HG02759 (cell line): Measurements from ENCODE around the gene EXTL1.
"Not testable (repeated sequence)": the region's sequence is repeated elsewhere in the genome, so short reads cannot be mapped to it uniquely, and the experiment has no call there.

Experiments
- ATAC-seq: cut with Tn5 transposase; IDR thresholded peaks from one replicate; pipeline ENCODE4 v1.9.1; 2021; ENCODE audit warnings: mild to moderate bottlenecking, moderate library complexity; ENCODE audit not compliant: unreplicated experiment

Gene EXTL1, protein sequence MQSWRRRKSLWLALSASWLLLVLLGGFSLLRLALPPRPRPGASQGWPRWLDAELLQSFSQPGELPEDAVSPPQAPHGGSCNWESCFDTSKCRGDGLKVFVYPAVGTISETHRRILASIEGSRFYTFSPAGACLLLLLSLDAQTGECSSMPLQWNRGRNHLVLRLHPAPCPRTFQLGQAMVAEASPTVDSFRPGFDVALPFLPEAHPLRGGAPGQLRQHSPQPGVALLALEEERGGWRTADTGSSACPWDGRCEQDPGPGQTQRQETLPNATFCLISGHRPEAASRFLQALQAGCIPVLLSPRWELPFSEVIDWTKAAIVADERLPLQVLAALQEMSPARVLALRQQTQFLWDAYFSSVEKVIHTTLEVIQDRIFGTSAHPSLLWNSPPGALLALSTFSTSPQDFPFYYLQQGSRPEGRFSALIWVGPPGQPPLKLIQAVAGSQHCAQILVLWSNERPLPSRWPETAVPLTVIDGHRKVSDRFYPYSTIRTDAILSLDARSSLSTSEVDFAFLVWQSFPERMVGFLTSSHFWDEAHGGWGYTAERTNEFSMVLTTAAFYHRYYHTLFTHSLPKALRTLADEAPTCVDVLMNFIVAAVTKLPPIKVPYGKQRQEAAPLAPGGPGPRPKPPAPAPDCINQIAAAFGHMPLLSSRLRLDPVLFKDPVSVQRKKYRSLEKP

DNA sequence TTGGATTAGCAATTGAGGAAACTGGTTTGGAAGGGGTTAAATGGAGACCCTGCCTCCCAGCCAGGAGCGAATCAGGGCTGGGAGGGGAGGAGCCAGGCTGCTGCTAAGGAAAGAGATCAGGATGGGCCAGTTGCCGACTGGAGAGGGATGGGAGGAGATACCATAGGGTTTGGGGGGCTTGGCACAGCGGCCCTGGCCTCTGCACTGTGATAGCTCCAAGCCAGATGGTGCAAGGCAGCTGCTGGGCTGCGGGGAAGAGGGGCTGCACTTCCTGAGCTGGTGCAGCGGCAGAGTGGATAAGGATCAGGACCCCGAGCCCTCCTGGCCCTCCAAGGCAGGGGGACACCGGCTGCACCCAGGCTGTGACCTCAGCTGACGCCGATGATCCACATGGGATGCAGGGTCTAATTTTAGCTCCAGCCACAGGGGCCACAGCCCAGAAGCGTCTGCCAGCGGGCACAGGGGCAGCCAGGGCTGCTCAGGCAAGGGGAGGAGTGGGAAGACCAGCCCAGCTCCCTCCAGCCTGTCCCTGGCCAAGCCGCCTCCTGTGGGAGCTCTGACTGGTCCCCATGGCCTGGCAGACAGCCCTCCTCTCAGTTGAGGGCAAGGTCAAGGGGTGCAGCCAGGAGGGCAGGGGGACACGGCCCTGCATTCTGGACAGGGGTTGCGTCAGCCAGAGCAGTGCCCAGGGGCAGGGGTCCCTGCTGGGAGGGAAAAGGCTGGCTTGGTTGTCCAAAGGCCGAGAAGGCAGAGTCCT, at the start of gene EXTL1:
Gene EXTL1 (plus strand): TSS at position 129 of the 757 bp plus-strand sequence. CDS start 872 bp downstream, outside the sequence.
- ATAC-seq = no peak

DNA sequence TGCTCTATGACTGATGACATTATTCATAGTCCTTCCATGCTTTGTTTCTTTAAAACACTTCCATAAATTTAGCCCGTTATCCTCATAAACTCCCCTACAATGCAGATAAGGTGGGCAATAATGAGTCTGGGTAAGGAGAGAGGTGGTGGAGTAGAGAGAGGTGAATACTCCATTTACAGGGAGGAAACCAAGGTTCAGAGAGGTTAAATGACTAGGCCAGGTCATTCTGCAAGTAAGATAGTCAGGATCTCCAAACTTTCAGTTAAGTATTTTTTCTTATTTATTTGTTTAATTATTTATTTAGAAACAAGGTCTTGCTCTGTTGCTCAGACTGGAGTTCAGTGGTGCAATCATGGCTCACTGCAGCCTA, 49.8 kb upstream of the EXTL1 start:
- no peak for ATAC-seq

DNA sequence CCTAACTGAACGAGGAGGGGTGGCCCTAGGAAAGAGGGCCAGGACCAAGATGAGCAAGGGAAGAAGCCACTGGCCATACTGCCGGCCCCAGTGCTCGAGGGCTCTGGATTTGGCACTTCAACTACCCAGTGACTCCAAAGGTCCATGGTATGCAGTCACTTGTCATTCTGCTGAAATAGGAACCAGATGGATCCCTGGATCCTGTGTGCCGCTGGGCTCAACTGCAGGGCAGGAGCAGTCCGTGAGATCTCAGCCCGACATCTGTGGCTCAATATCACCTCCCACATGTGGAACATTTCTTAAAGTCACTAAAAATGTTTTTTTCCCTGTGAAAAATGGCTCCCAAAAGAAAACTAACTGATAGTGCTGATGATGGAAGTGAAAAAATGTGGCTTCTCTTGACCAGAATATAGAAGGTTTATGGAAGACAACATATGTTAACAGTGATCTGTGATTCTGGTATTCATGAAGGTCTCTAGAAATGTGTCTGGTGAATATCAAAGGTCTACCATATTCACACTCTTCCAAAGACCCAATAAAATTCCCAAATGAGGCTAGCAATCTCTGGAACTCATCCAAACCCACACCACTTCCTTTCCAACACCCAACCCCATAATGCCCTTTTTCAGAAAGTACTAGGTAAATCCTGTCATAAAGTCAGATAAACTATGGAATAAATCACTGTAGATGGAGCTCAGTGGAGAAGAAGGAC, 47.8 kb upstream of the EXTL1 start:
- no peak for ATAC-seq

DNA sequence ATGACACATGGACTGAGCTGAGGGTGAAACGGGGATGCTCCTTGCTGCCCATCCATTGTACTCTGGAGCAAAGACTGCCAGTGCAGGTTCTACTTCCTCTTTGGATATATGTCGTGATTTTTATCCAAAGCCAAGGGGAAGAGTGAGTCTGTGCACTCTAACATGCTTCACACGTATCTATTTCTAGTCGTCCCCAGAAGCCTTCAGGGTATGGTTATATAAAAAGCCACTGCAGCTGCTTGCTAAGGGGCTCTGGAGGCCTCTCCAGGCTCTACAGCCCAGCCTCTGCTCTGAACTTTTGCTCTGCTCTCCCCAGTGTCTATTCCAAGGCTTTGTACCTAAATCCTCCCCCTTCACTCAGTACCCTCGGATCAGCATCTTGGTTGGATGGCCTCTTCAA, 43.8 kb upstream of the EXTL1 start:
- ATAC-seq = no peak

DNA sequence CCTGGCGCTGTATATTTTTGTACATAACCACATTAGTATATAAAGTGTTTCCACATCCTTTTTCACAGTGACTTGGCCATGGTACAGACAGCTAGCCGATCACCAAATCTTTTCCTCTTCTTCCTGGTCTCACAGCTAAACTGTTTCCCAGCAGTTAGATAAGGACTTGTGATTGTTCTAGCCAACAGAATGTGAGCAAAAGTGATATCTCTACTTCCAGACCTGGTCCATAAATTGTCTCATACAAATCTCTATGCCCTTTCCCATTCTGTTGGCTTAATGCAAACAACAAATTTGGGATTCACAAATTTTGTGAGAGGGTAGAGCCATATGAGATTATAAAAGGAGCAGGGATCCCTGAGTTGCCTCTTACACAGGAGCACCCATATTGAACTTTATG, 43.2 kb upstream of the EXTL1 start:
- no peak for ATAC-seq

DNA sequence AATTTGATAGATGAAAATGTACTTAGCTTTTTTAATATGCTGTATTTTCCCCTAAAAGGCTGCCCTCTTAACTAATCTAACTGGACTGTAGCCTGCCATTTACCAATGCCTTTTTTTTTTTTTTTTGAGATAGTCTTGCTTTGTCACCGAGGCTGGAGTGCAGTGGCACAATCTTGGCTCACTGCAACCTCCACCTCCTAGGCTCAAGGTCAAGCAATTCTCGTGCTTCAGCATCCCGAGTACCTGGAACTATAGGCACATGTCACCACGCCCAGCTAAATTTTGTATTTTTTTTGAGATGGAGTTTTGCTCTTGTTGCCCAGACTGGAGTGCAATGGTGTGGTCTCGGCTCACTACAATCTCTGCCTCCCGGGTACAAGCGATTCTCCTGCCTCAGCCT, 42.4 kb upstream of the EXTL1 start:
- no peak for ATAC-seq

DNA sequence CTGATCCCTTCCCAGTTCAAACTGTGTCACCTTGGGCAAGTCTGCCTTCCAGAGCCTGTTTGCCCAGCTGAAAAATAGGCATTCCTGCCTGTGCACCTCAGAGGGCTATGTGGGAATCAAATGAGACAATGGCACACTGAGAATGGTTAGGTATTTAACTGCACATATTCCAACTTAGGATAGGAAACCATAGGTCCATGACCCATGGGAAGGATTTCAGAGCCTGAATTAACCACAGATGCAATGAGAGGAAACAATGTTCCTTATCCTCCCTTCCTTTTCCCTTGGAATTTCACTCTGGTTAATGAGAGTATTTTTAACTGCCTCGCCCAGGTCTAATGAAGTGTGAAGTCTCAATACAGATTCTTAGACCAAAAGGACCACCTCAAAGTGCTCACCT, 36.4 kb upstream of the EXTL1 start:
- ATAC-seq = no peak

DNA sequence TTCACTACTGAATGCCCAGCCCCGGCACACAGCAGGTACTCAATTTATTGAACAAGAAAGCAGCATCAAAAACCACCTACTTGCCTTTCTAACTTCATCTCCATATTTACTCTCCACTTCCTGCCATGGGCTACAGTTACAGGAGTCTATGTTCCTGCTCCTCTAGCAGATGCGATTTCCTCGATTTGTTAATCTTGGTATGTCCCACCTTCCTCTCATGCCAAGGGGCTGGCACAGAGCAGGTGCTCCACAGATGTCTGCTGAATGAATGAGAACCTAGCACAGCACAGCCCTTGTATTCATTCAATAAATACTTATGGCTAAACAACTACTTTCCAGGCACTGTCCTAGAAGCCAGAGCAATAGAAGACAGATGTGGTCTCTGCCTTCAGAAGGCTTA, 35.9 kb upstream of the EXTL1 start:
- ATAC-seq = no peak

DNA sequence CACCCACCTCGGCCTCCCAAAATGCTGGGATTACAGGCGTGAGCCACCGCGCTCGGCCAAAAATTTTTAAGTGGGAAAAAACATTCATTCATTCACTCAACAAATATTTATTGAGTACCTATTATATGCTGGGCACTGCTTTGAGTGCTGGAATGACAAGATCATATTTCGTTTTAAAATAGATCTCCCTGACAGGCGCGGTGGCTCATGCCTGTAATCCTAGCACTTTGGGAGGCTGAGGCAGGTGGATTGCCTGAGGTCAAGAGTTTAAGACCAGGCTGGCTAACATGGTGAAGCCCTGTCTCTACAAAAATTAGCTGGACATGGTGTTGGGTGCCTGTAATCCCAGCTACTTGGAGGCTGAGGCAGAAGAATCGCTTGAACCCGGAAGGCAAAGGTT, 34.8 kb upstream of the EXTL1 start:
- ATAC-seq = not testable (repeated sequence)

DNA sequence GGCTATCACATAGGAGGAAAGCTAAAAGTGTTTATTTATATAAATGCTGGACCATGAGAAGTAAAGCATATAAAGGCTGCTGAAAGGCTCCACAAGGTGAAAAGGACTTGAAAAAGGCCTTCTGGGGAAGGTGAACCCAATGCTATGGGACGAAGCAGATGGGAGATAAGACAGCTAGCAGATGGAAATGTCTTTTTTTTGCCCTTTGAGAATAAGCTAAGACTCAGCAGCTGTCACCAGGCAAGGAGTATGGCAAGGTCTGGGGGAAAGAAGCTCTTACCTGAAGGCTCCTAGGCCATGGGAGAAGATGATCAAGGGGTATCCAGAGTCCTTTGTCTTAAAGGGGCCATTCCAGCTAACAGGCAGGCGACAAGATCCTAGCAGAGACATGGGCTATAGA, 33.6 kb upstream of the EXTL1 start:
- ATAC-seq = no peak

DNA sequence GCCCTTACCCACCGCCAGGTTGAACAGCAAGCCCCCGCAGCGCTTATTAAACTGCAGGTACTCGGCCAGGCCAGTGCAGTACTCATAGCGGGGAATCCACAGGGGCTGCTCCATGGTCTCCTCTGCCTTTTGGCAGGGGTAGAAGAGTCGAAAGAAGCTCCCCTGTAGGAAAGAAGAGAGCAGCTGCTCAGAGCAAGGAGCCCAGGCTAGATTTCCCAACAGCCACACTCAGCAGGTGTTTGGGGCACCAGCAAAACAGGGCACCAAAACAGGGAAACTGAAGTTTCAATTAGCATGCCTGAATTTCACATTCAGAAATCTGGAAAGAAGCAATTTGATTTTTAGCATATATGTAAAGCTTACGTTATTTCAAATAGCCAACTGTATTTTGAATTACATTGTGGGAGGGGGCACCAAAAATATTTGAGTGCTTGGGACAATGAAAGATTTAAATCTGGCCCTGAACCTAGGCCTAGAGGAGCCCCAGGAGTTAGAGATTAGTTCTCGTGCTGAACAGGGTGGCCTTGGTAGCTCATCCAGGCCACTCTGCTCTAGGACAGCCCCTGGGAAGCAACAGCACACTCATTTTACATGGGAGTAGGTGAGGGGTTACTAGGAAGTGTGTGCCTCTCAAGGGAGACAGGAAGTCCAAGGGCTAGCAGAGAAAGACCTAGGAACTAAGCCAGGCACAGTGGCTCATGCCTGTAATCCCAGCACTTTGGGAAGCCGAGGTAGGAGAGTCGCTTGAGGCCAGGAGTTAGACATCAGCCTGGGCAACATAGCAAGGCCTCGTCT, 31.9 kb upstream of the EXTL1 start:
- ATAC-seq = no peak

DNA sequence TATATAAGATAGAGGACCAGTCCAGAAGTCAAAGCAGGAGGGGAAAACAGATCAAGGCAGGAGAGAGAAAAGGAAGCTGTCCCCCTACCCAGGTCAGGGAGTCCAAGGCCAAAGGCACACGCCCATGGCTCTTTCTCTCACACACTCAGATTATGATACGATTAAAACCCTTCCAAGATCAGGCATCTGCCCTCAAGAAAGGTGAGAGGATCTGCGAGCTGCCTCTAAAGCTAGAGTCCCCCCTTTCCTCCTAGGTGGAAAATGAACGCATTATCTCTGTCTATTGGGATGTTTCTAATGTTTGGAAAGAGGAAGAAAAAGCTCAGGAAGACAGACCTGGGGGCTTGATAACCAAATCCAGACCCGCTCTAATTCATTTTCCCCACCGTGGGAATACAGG, 31.3 kb upstream of the EXTL1 start:
- no peak for ATAC-seq

DNA sequence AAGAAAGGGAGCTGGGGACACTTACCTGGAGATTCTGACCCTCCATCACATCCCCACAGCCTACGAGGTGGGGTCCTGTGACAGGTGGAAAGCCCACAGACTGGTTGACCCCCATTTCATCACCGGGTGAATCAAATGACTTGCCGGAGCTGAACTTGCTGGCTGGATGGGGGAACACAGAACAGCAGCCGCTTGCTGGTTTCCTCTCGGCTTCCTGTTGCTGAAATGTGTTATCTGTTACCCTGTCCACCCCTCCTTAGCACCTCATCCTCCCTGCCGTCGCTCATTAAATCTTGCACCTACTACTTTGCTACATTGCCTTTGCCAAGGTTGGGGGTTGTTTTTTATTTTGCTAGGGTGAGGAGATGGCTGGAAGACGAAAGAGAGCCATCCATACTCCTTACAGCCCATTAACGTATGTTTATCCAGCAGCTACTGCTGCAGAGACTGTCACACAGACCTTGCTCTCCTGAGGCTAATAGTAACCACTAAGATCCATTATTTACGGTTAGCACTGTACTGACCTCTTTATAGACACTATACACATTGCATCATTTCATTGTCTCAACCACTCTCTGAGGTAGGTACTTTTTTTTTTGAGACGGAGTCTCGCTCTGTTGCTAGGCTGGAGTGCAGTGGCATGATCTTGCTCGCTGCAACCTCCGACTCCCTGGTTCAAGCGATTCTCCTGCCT, 30.7 kb upstream of the EXTL1 start:
- no peak for ATAC-seq

DNA sequence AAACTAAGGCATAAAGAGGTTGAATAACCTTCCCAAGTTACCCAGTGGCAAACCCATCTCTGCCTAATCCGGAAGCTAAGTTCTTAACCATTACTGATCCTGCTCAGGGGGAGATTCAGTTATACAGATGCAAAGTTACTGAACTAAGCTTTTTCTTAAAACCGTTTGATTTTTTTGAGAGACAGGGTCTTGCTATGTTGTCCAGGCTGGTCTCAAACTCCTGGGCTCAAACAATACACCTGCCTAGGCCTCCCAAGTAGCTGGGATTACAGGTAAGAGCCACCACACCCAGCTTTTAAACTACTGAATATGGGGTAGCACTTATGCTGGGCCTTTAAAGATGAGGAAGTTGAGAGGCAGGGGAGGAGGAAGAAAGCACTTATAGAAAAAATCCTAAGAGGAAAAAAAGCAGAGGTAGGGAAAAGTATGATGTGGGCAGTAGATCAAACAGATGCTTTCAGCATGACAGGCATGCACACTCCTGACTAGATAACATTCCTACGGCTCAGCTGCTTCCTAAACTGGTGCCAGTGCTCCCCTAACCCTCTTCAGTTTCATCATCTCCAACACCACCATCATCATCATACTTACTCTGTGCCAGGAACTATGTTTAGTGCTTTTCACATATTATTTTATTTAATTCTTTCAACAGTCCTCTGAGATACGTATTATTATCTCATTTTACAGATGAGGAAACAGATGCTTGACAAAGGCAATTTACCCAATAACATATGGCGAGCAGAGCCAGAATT, 29.5 kb upstream of the EXTL1 start:
- no peak for ATAC-seq

DNA sequence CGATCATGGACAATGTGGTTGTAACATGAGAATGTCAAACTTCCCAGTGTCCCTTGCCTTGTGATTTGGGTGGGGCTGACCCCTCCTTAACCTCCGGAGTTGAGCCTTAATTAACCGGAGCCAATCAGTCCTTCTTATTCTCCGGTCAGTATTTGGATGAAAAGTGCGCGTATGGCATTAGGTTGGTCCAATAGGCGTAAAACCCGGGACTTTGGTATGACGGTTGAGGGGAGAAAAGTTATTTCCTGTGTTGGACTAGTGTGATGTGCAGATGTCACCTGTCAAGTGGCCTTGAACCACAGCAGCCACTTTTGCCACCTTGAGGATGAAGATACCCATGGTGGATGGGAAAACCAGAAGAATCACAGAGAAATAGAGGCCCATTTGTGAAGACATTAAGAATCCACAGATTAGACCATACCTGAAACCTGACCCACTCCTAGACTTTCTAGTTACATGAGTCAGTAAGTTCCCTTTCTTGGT, 28.8 kb upstream of the EXTL1 start:
- ATAC-seq = no peak

DNA sequence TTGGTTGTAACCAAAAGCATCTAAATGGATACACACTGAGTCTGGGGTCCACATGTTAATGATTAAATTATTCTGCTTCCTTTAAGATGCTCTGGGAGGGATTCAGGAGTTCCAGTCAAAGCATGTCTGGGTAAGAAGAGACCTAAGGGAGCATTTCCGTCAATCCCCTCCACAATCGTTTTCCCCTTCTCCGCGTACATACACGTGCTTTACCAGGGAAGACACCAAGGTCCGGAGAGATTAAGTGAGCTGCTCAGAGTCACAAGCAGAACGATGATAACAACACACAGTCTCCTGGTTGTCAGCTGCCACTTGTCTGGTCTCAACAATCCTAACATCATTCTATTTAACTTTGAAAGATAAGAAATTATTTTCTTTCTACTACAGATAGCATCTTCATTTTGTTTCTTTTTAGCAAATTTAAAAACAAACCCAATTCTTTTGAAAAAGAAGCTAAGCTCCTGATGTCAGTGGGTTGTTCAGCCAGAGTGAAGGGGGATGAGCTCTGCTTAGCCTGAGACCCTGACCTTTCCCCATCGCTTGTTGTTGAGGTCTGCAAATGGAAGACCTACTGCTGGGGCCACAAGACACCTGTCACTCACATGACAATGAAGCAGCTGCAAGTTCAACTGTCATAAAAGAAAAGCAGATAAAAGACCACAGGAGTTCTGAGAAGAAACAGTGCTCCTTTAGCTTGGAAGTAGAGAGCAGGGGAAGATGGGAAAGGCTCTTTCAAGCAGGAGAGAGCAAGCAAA, 28.2 kb upstream of the EXTL1 start:
- ATAC-seq = no peak

DNA sequence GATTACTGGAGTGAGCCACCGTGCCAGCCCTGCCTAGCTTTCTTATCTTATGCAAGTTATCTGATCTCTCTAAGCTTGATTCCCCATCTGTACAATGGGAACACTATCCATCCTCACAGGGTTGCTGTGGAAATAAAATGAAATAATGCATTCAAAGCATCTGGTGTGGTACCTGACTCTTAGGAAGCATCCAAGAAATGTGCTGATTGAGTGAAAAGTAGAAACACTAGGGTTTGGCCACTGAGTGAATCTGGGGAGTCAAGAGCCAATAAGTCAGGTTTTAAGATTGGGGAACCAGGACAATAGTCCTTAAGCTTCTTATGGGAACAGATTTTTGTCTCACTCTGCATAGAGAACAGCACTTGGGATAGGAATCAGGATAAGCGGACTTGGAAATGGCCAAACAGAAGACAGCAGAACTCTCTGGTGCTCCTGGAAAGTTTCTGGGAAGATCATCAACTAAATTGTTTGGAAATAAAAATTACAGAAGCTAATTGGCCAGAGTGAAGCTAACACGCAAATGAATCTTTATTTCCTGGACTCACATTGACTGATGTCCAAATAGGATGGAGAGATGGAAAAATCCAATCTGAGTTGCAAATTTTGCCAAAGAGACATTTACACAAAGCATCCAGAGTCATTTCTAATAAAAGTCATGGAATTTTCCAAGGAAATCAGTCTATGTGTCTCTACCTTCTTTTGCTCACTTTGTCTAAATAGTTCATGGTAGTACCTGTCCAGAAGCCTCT, 27.0 kb upstream of the EXTL1 start:
- no peak for ATAC-seq
